K562 (cell line): ENCODE results near the gene GCK. TPM values are rescaled to one million over a fixed set of nuclear protein-coding genes. Genes with fewer than 3 reads are reported as not detected.

Experiments
- ATAC-seq: fragments of 200-7000 bp; cut with Tn5 transposase; 3 replicates; pipeline ENCODE4 v1.9.1; 2020; ENCODE audit warnings: moderate library complexity
- BruUV-seq: library from RNA; stranded (reverse); fragments of 400-500 nt; replicated peaks from 2 replicates; lab custom pipeline; 2021; lab: Mats Ljungman, UMichigan
- CTCF ChIA-PET: fragments of 300-600 bp; formaldehyde crosslinking; extraction: SDS; loops from one replicate; lab custom pipeline; 2021; ENCODE audit warnings: low intra/inter-chr PET ratio; lab: Yijun Ruan, JAX
- POLR2A ChIA-PET: fragments of 300-600, 350-650 bp; sonication (Branson Sonifier 250); formaldehyde crosslinking; extraction: SDS; loops from one replicate; lab custom pipeline; 2021; ENCODE audit warnings: antibody characterized with exemption, inconsistent platforms; lab: Yijun Ruan, JAX
- DNase-seq, 4 experiments: peaks; one replicate each; pipeline versions ENCODE4 v3.0.0 to v3.0.0-alpha.2; 2011 to 2018; ENCODE audit warnings: low spot score in 3 of 4, mixed read lengths in 3 of 4; ENCODE audit errors: extremely low read depth in 1 of 4
- FAIRE-seq: peaks from 2 replicates; lab custom pipeline; 2011; peaks lifted over from hg19 to GRCh38; lab: Jason Lieb, UNC
- H2AFZ ChIP-seq: 2 replicates; pipeline ENCODE4 v1.6.0; 2011; ENCODE audit warnings: low read depth, low read length, control low read depth, inconsistent platforms
- H3K27ac ChIP-seq: fragments of 200-600 bp; 3 replicates; pipeline ENCODE4 v1.8.0; 2011; ENCODE audit warnings: low read depth, mild to moderate bottlenecking, control low read depth, inconsistent platforms, low read length, moderate library complexity, mixed read lengths; ENCODE audit errors: extremely low read depth
- H3K27me3 ChIP-seq, 2 experiments: fragments of 300-600 bp in 1 of 2; 2 replicates in 1 of 2; 3 replicates in 1 of 2; pipeline versions ENCODE4 v1.6.0 to v1.8.0; 2011; ENCODE audit warnings: inconsistent platforms in 2 of 2, low read length in 2 of 2, mild to moderate bottlenecking in 1 of 2, mixed read lengths in 1 of 2, moderate library complexity in 1 of 2; ENCODE audit not compliant: control insufficient read depth in 2 of 2, insufficient read depth in 2 of 2
- H3K36me3 ChIP-seq: fragments of 300-600 bp; 3 replicates; pipeline ENCODE4 v1.8.0; 2011; ENCODE audit warnings: mild to moderate bottlenecking, low read length, inconsistent platforms; ENCODE audit not compliant: control insufficient read depth, insufficient read depth
- H3K4me1 ChIP-seq, 2 experiments: fragments of 200-600 bp in 1 of 2; replicated peaks in 1 of 2; 2 replicates in 1 of 2; 3 replicates in 1 of 2; pipeline versions ENCODE4 v1.5.1 to v1.8.0; 2011; ENCODE audit warnings: inconsistent platforms in 2 of 2, low read length in 2 of 2, mild to moderate bottlenecking in 1 of 2, mixed read lengths in 1 of 2, moderate library complexity in 1 of 2; ENCODE audit not compliant: control insufficient read depth in 2 of 2, insufficient read depth in 2 of 2
- H3K4me2 ChIP-seq: 2 replicates; pipeline ENCODE4 v1.6.1; 2011; ENCODE audit warnings: low read length, control low read depth, inconsistent platforms, mixed read lengths; ENCODE audit not compliant: insufficient read depth
- H3K4me3 ChIP-seq: fragments of 200-600 bp; sonication (generic), shearing (Covaris generic); 2 replicates; pipeline ENCODE4 v1.5.1; 2016; ENCODE audit warnings: control low read depth, inconsistent platforms
- H3K79me2 ChIP-seq: fragments of 200-600 bp; 3 replicates; pipeline ENCODE4 v1.8.0; 2011; ENCODE audit warnings: low read length, inconsistent platforms; ENCODE audit not compliant: control insufficient read depth, insufficient read depth
- H3K9ac ChIP-seq, 2 experiments: 2 replicates each; pipeline versions ENCODE4 v1.6.0 to v1.6.1; 2011; ENCODE audit warnings: low read depth in 2 of 2, low read length in 2 of 2, control low read depth in 1 of 2, inconsistent platforms in 1 of 2, mild to moderate bottlenecking in 1 of 2, mixed read lengths in 1 of 2; ENCODE audit not compliant: insufficient read depth in 1 of 2
- H3K9me1 ChIP-seq: one replicate; pipeline ENCODE4 v1.6.0; 2011; ENCODE audit warnings: inconsistent platforms, mild to moderate bottlenecking, low read length, moderate library complexity; ENCODE audit not compliant: control insufficient read depth, insufficient read depth
- H3K9me3 ChIP-seq: replicated peaks from 2 replicates; pipeline ENCODE4 v1.5.1; 2011; ENCODE audit warnings: low read depth, low read length, inconsistent platforms; ENCODE audit not compliant: control insufficient read depth, insufficient read depth
- H4K20me1 ChIP-seq: replicated peaks from 2 replicates; pipeline ENCODE4 v1.6.1; 2011; ENCODE audit warnings: low read length, inconsistent platforms, mixed read lengths; ENCODE audit not compliant: control insufficient read depth, insufficient read depth
- MCM7 ChIP-seq, 2 experiments: fragments of 450-650 bp; IDR thresholded peaks; 2 replicates each; pipeline ENCODE4 v1.6.1; 2016 to 2018
- SRF ChIP-seq, 2 experiments: fragments of 250-450, 450-650 bp in 1 of 2; sonication (Bioruptor Pico) in 1 of 2; sonication (generic) in 1 of 2; formaldehyde crosslinking; IDR thresholded peaks; 2 replicates each; pipeline versions ENCODE4 v1.5.0 to v1.5.1; 2020 to 2022; ENCODE audit warnings: mild to moderate bottlenecking in 1 of 2, missing genetic modification reagents in 1 of 2
- WGBS: fragments of 100-300 bp; shearing (Covaris generic); methylation state at CpG from one replicate; pipeline ENCODE4 v1.1.6; 2016; ENCODE audit warnings: low coverage, mixed read lengths; ENCODE audit not compliant: insufficient coverage; ENCODE audit errors: missing lambda C conversion rate; 5-methylcytosine and 5-hydroxymethylcytosine counted together
- in situ Hi-C: fragments of 300-500 bp; cut with MboI; formaldehyde crosslinking; loops from 4 replicates; pipeline ENCODE4 v1.15.0; 2018; ENCODE audit warnings: inconsistent platforms, mixed read lengths
- intact Hi-C: fragments of 100-400 bp; cut with micrococcal nuclease; formaldehyde crosslinking; loops from 2 replicates; pipeline ENCODE4 v1.14.2; 2022
- polyA plus RNA-seq, 8 experiments: library from polyadenylated mRNA; depleted of rRNA in 4 of 8; stranded (reverse) in 5 of 8; unstranded in 3 of 8; fragments of >200 nt; fragmentation: Nextera tagmentation in 2 of 8; fragmentation: Illumina TruSeq in 1 of 8; extraction: Ambion mirVana in 2 of 8; extraction: Trizol in 1 of 8; gene quantifications; 2 replicates each; pipeline versions ENCODE4 v1.2.1 to v1.2.3, GENCODE V29; 2011 to 2014; ENCODE audit warnings: inconsistent platforms in 1 of 8, missing spikeins in 1 of 8
- total RNA-seq, 7 experiments: library from RNA; depleted of rRNA in 6 of 7; stranded (reverse); fragments of >200 nt in 6 of 7; fragmentation: Illumina TruSeq in 2 of 7; extraction: Trizol in 2 of 7; gene quantifications; 2 replicates each; pipeline versions ENCODE4 v1.2.1 to v1.2.3, GENCODE V29; 2011 to 2021; ENCODE audit warnings: low replicate concordance in 1 of 7
- TF ChIP-seq, protein P1 (sequence below): fragments of 450-650 bp; formaldehyde crosslinking; IDR thresholded peaks from 2 replicates; pipeline ENCODE4 v1.4.0; 2022; ENCODE audit warnings: mild to moderate bottlenecking, moderate library complexity

GCK gene
- total and polyA plus RNA-seq, 9 of the 15 experiments (the other 6 are each of a cell fraction or from before 2014, with no cell fraction given): 0.11 to 0.55 (median 0.16) TPM; not detected in 3

- Histone ChIP-seq H3K9ac (peak within 1 kb of the TSS in 1 of 2 experiments; percentile 80; a peak in 2 of 4 replicates), H3K79me2 (no peaks in the 10 kb centered on the region), H4K20me1 (no peaks in the 10 kb centered on the region; the same call in 1 of the 2 replicates), H3K4me3 (no peak within 1 kb of the TSS), H3K36me3 (no peaks in the 10 kb centered on the region), H3K27me3 (no peaks in the 10 kb centered on the region), H3K4me2 (no peak within 1 kb of the TSS), H3K9me3 (no peaks in the 10 kb centered on the region), H3K9me1 (no peaks in the 10 kb centered on the region), H3K4me1 (peaks cover 2 to 32% of the 10 kb centered on the region in 2 experiments), H2AFZ (no peak within 1 kb of the TSS), H3K27ac (no peak within 1 kb of the TSS)
- TF ChIP-seq SRF (CRISPR knock-in tag; IDR thresholded peaks at IDR 0.05) (peak in 1 of 2 experiments; percentile 16; a peak in 1 of 4 replicates), MCM7 (IDR thresholded peaks at IDR 0.05) (no peak)
- TF ChIP-seq, protein P1, sequence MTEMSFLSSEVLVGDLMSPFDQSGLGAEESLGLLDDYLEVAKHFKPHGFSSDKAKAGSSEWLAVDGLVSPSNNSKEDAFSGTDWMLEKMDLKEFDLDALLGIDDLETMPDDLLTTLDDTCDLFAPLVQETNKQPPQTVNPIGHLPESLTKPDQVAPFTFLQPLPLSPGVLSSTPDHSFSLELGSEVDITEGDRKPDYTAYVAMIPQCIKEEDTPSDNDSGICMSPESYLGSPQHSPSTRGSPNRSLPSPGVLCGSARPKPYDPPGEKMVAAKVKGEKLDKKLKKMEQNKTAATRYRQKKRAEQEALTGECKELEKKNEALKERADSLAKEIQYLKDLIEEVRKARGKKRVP (CRISPR knock-in tag): no peak
- ChIA-PET POLR2A (interaction anchor here (0.9 kb wide), 1 partner anchor 8 kb away, joined by 3 read pairs; no protein-coding TSS in a partner anchor), CTCF (no interaction called here)
- in situ Hi-C loops (no loop called here), intact Hi-C loops (no loop called here)
- DNase-seq (no peak), ATAC-seq (no peak), FAIRE-seq (no peak)
- BruUV-seq: no TSS peak
- 14% methylated on average over 6 of the region's 6 CpGs for WGBS
Observed at GRCh38 chr7:44141221-44141850, 47.9 kb downstream of the GCK start, which contains the start of gene MYL7. MYL7 (minus strand) TSS chr7:44141332; CDS start chr7:44141305, 27 bp downstream.
